C1 segment of cervical spinal cord (tissue), 14 donors: ENCODE results near the gene LMF2.
"Not testable (repeated sequence)": the region's sequence is repeated elsewhere in the genome, so short reads cannot be mapped to it uniquely, and the experiment has no call there.

Source experiments
- DNase-seq, 14 donors: peaks; one replicate each; lab custom pipeline; 2025; lab: John Stamatoyannopoulos, UW

Gene LMF2

GRCh38 chr22:50523806-50524675 lies 16.5 kb upstream of the LMF2 start:
- DNase-seq: no peak

- no peak for DNase-seq
Measured at GRCh38 chr22:50523458-50523805, 15.9 kb upstream of the LMF2 start.

DNA sequence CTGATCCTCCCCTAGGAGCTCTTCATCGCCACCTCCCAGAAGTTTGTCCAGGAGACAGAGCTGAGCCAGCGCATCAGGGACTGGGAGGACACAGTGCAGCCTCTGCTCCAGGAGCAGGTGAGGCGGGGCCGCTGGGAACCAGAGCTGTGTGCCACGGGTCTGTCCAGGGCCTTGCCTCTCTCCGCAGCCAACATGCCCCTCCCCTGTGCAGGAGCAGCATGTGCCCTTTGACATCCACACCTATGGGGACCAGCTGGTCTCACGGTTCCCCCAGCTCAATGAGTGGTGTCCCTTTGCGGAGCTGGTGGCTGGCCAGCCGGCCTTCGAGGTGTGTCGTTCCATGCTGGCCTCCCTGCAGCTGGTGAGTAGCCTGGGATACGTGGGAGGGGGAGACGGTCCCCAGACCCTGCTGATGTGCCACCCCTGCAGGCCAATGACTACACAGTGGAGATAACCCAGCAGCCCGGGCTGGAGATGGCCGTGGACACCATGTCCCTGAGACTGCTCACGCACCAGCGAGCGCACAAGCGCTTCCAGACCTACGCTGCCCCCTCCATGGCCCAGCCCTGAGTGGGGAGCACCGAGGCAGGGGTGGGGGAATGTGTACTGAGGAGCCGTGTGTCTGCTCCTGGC lies 15.4 kb upstream of the LMF2 start:
- DNase-seq: no peak

GRCh38 chr22:50522208-50522805 lies 14.8 kb upstream of the LMF2 start:
- no peak for DNase-seq

DNA sequence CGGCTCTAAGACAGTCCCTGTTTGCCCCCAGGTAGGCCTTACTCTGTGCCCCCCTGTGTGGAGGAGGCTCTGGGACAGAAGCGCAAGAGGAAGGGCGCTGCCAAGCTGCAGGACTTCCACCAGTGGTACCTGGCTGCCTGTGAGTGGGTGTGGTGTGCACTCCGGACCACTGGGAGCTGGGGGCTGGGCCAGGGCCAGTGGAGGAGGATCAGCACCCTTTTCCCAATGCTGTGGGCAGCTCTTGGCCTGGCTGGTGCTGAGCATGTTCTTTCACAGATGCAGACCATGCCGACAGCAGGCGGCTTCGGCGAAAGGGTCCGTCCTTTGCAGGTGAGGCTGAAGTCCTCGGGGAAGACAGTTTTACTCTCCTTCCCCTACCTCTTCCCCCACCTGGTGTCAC lies 14.2 kb upstream of the LMF2 start:
- no peak for DNase-seq

GRCh38 chr22:50520826-50521453 lies 13.4 kb upstream of the LMF2 start:
- DNase-seq: no peak

DNA sequence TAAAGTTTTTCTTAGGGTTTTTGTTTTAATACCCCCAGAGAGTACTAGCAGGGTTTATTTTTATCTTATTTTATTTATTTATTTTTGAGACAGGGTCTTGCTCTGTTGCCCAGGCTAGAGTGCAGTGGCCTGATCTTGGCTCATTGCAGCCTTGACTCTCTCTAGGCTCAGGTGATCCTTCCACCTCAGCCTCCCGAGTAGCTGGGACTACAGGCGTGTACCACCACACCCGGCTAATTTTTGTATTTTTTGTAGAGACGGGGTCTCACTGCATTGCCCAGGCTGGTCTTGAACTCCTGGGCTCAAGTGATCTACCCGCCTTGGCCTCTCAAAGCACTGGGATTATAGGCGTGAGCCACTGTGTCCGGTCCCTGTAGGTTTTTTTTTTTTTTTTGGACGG lies 12.7 kb upstream of the LMF2 start:
- DNase-seq: not testable (repeated sequence)

GRCh38 chr22:50519151-50519550 lies 11.6 kb upstream of the LMF2 start:
- no peak for DNase-seq

GRCh38 chr22:50518606-50519005 lies 11.1 kb upstream of the LMF2 start:
- DNase-seq: no peak

DNA sequence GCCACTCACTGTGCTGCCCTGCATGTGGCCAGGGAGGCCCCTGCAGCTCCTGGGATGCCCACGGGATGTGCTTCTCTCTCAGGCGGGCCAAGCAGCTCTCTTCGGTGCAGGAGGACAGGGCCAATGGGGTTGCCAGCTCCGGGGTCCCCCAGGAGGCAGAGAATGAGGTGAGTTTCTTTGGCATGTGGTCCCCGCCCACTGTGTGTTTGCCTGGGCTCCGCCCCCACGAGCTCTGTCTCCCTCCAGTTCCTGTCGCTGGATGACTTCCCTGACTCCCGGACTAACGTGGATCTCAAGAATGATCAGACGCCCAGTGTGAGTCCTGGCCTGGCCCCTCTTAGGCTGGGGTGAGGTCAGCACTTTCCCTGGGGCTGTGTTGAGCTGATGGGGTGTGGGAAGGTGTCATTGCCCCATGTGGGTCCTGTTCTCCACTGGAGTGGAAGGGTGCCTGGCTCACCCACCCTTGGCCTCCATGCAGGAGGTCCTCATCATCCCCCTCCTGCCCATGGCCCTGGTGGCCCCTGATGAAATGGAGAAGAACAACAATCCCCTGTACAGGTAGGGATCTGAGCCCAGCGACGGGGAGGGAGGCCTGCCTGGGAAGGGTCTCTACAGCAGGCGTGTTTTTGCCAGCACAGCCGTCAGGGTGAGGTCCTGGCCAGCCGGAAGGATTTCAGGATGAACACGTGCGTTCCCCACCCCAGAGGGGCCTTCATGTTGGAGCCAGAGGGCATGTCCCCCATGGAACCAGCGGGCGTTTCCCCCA lies 10.2 kb upstream of the LMF2 start:
- no peak for DNase-seq

DNA sequence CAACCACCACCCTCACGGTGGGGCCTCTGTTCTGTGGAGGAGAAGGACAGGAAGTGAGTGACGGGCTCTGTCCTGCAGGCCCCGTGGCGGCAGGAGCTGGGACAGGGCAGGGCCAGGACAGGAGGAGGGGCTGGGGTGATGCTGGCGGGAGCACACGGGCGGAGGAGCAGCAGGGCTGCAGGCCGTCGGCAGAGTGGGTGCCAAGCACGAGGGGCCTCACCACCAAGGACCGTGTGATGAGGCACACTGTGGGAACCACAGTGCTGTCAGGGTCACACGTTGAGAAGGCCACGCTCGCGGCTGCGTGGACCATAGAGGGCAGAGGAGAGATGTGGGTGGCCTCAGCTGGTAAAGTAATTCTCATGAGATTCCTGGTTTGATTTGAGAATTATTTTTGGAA lies 9.4 kb upstream of the LMF2 start:
- DNase-seq: no peak

GRCh38 chr22:50516068-50516467 lies 8.6 kb upstream of the LMF2 start:
- DNase-seq: no peak

GRCh38 chr22:50513175-50513574 lies 5.7 kb upstream of the LMF2 start:
- DNase-seq: no peak

DNA sequence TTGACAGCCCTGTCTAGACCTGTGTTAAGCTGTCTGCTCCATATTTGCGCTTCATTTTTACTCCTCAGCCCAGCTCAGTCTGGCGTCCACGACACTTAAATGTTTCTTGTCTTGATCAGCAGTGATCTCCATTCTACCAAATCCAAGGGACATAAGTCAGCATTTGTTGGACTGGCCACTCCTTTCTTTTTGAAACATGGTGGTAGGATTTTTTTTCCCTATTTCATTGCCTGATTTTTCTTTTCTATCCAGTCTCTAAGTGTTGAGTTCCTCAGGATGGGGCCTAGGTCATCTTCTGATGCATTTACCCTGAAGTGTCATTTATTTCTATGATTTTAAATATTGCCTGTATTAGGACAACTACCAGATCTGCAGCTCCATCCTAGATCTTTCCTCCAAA lies 1.4 kb upstream of the LMF2 start:
- DNase-seq: no peak

GRCh38 chr22:50507991-50508884 lies 736 bp upstream of the LMF2 start, which contains the start of gene NCAPH2:
Gene NCAPH2 (plus strand): TSS chr22:50508224. CDS start chr22:50508338, 114 bp downstream.
- peak in 13 of 14 donors; percentile 88 to 100 (median 97) for DNase-seq

- DNase-seq: no peak
Measured at GRCh38 chr22:50506611-50507420, 686 bp downstream of the LMF2 start.

GRCh38 chr22:50505776-50506610 lies 1.5 kb downstream of the LMF2 start:
- no peak for DNase-seq

DNA sequence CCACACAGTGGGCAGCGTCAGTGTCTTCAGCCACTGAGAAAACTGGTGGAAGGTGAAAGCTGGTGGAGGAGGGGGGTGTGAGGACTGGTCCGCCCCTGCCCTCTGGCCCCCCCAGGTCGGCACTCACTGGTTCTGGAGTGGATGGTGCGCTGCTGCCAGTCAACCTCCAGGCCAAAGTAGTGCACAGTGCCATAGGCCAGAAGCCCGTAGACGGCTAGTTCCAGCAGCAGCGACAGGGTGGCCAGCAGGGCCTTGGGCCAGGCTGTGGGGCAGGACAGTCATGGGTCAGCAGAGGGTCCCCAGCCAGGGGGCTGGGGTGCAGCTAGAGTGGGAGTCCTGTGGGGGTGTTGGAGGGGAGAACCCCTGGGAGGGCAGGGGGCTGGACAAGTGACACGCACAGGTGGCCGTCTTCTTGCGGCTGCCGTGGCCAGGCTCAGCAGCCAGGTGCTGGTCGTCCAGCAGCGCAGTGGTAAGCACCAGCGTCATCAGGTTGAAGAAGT lies 2.2 kb downstream of the LMF2 start:
- no peak for DNase-seq
